KOPT-K1 (cell line): ENCODE data around the gene MRPS7.
A peak's percentile ranks its signal among the peaks of the same experiment; 100 is the strongest.

Experiments
- H3K27ac ChIP-seq: fragments of 200-600 bp; sonication (generic); 2 replicates; pipeline ENCODE4 v1.5.1; 2016; ENCODE audit warnings: antibody characterized with exemption, mild to moderate bottlenecking, low read depth, low read length; ENCODE audit not compliant: poor library complexity, severe bottlenecking
- H3K36me3 ChIP-seq: fragments of 200-600 bp; sonication (generic); 2 replicates; pipeline ENCODE4 v1.5.1; 2017; ENCODE audit warnings: antibody characterized with exemption, mild to moderate bottlenecking, low read length, moderate library complexity; ENCODE audit not compliant: insufficient read depth
- H3K9me3 ChIP-seq: fragments of 200-600 bp; sonication (generic); 2 replicates; pipeline ENCODE4 v1.5.1; 2017; ENCODE audit warnings: antibody characterized with exemption, low read length, mild to moderate bottlenecking; ENCODE audit not compliant: insufficient read depth, poor library complexity, severe bottlenecking

MRPS7 gene

GRCh38 chr17:75260641-75261335, 891 bp upstream of the MRPS7 start:
- peaks cover 29% of the 10 kb centered on the region for H3K36me3 ChIP-seq
- H3K9me3 ChIP-seq, result no peaks in the 10 kb centered on the region
- H3K27ac ChIP-seq, result peak overlapping the region; percentile 93

- Histone ChIP-seq H3K9me3 (no peaks in the 10 kb centered on the region), H3K36me3 (peaks cover 42% of the 10 kb centered on the region), H3K27ac (peak overlapping the region; percentile 93)
These were observed 480 bp downstream of the MRPS7 start for GRCh38 chr17:75262112-75262606.

- H3K36me3 ChIP-seq, result peaks cover 51% of the 10 kb centered on the region
- no peak overlapping the region for H3K27ac ChIP-seq
- no peaks in the 10 kb centered on the region for H3K9me3 ChIP-seq
These were observed 1.4 kb downstream of the MRPS7 start for GRCh38 chr17:75263055-75263454.

- Histone ChIP-seq H3K36me3 (peaks cover 51% of the 10 kb centered on the region), H3K27ac (no peak overlapping the region), H3K9me3 (no peaks in the 10 kb centered on the region)
These were observed 4.1 kb downstream of the MRPS7 start for GRCh38 chr17:75265614-75266315.

- Histone ChIP-seq H3K27ac (no peak overlapping the region), H3K9me3 (no peaks in the 10 kb centered on the region), H3K36me3 (peaks cover 51% of the 10 kb centered on the region)
These were observed 4.9 kb downstream of the MRPS7 start for GRCh38 chr17:75266316-75267152.

GRCh38 chr17:75267153-75267410, 5.4 kb downstream of the MRPS7 start:
- H3K9me3 ChIP-seq, result no peaks in the 10 kb centered on the region
- peaks cover 51% of the 10 kb centered on the region for H3K36me3 ChIP-seq
- no peak overlapping the region for H3K27ac ChIP-seq

GRCh38 chr17:75267411-75268232, 5.9 kb downstream of the MRPS7 start:
- H3K27ac ChIP-seq, result no peak overlapping the region
- peaks cover 56% of the 10 kb centered on the region for H3K36me3 ChIP-seq
- no peaks in the 10 kb centered on the region for H3K9me3 ChIP-seq

GRCh38 chr17:75269844-75270217, 8.2 kb downstream of the MRPS7 start:
- no peaks in the 10 kb centered on the region for H3K9me3 ChIP-seq
- H3K27ac ChIP-seq, result peak overlapping the region; percentile 96
- H3K36me3 ChIP-seq, result peaks cover 59% of the 10 kb centered on the region

GRCh38 chr17:75270218-75270965, 8.7 kb downstream of the MRPS7 start:
- Histone ChIP-seq H3K36me3 (peaks cover 59% of the 10 kb centered on the region), H3K27ac (peak overlapping the region; percentile 96)

GRCh38 chr17:75270966-75271232, 9.2 kb downstream of the MRPS7 start, which contains the start of gene MIF4GD:
MIF4GD (minus strand) TSS chr17:75271231; CDS start chr17:75270195, 1,036 bp downstream.
- Histone ChIP-seq H3K27ac (peak within 1 kb of the TSS; percentile 96), H3K36me3 (peaks cover 57% of the 10 kb centered on the region), H3K9me3 (no peaks in the 10 kb centered on the region)

More at GRCh38 chr17:75270218-75270965, 8.7 kb downstream of the MRPS7 start:
- H3K9me3 ChIP-seq, result no peaks in the 10 kb centered on the region

- Histone ChIP-seq H3K36me3 (peaks cover 52% of the 10 kb centered on the region), H3K9me3 (no peaks in the 10 kb centered on the region), H3K27ac (peak overlapping the region; percentile 96)
These were observed 9.7 kb downstream of the MRPS7 start for GRCh38 chr17:75271233-75271954.

GRCh38 chr17:75271955-75272847, 10.5 kb downstream of the MRPS7 start:
- H3K27ac ChIP-seq, result peak overlapping the region; percentile 96
- H3K36me3 ChIP-seq, result peaks cover 50% of the 10 kb centered on the region
- no peaks in the 10 kb centered on the region for H3K9me3 ChIP-seq

- Histone ChIP-seq H3K9me3 (no peaks in the 10 kb centered on the region), H3K36me3 (peaks cover 50% of the 10 kb centered on the region), H3K27ac (peak overlapping the region; percentile 96)
These were observed 11.1 kb downstream of the MRPS7 start for GRCh38 chr17:75272848-75273184.
